ENCODE data around the gene CLASP2. TPM values are rescaled to one million over a fixed set of nuclear protein-coding genes. Genes with fewer than 3 reads are reported as not detected.
"Not testable (repeated sequence)": the region's sequence is repeated elsewhere in the genome, so short reads cannot be mapped to it uniquely, and the experiment has no call there.

Gene CLASP2
- total and polyA plus RNA-seq, 2 donors: 18.8 to 35.1 TPM

DNA sequence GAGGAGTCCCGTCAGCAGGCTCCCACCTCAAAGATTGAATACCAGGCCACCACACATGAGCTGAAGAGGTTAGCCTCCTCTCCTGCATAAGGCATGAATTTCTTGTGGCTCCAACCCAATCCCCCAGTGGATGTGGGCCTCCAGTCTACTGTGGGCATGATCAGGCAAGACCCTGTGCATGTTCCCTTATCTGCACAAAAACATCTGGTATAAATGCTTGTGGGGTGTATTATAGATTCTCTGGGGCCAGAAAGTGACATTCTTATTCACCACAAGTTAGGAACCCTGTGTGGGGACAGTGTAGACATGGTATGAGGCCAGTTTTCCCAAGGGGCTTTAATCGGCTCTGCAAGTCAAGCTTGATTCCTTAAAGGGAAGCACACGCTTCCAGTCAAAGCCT lies 259.6 kb downstream of the CLASP2 start:
- Histone ChIP-seq H3K36me3 (ENCODE audit: control insufficient read depth in 2 of 2, insufficient read depth in 2 of 2, low read length in 1 of 2) (no peaks in the 10 kb centered on the region), H3K4me1 (ENCODE audit: control insufficient read depth in 2 of 2, insufficient read depth in 2 of 2, low read length in 2 of 2) (no peaks in the 10 kb centered on the region), H3K27ac (ENCODE audit: low read depth in 1 of 2, low read length in 1 of 2) (no peak overlapping the region), H3K9me3 (ENCODE audit: control insufficient read depth in 2 of 2, insufficient read depth in 1 of 2, low read length in 1 of 2) (peaks cover 0 to 22% of the 10 kb centered on the region in 2 donors), H3K27me3 (ENCODE audit: control insufficient read depth in 2 of 2, insufficient read depth in 1 of 2, low read length in 1 of 2) (no peaks in the 10 kb centered on the region), H3K4me3 (ENCODE audit: low read length in 2 of 2) (no peak overlapping the region)
- no peak for DNase-seq (ENCODE audit: low read depth in 6 of 9, low spot score in 9 of 9)
- 98% methylated on average over 3 of the region's 3 CpGs for WGBS

DNA sequence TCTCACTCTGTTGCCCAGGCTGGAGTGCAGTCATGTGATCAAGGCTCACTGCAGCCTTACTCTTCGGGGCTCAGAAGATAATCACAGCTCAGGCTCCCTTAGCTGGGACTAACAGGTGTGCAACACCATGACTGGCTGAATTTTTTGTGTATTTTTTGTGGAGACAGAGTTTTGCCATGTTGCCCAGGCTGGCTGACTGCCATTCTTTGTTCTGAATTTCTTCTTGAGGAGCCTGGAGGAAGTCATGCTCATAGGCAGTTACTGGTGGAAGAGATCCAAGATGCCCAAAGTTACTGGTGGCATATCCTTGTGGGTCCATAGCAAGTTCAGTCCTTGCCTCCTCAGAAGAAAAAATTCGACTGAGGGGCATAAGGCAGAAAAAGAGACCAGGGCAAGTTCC lies 261.3 kb downstream of the CLASP2 start:
- Histone ChIP-seq H3K27me3 (ENCODE audit: control insufficient read depth in 2 of 2, insufficient read depth in 1 of 2, low read length in 1 of 2) (no peaks in the 10 kb centered on the region), H3K27ac (ENCODE audit: low read depth in 1 of 2, low read length in 1 of 2) (no peak overlapping the region), H3K4me3 (ENCODE audit: low read length in 2 of 2) (no peak overlapping the region), H3K9me3 (ENCODE audit: control insufficient read depth in 2 of 2, insufficient read depth in 1 of 2, low read length in 1 of 2) (peaks cover 2 to 27% of the 10 kb centered on the region in 2 donors), H3K4me1 (ENCODE audit: control insufficient read depth in 2 of 2, insufficient read depth in 2 of 2, low read length in 2 of 2) (no peaks in the 10 kb centered on the region), H3K36me3 (ENCODE audit: control insufficient read depth in 2 of 2, insufficient read depth in 2 of 2, low read length in 1 of 2) (no peaks in the 10 kb centered on the region)
- WGBS: 93% methylated on average over 2 of the region's 2 CpGs
- no peak for DNase-seq (ENCODE audit: low read depth in 6 of 9, low spot score in 9 of 9)

DNA sequence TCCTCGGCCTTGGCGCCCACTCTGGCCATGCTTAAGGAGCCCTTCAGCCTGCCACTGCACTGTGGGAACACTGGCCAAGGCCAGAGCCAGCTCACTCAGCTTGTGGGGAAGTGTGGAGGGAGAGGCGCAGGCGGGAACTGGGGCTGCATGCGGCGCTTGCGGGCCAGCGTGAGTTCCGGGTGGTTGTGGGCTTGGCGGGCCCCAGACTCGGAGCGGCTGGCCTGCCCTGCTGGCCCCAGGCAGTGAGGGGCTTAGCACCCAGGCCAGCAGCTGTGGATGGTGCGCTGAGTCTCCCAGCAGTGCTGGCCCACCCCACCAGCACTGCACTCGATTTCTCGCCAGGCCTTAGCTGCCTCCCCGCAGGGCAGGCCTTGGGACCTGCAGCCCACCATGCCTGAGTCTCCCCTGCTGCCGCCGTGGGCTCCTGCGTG lies 264.7 kb downstream of the CLASP2 start:
- no peak overlapping the region for H3K4me3 ChIP-seq (ENCODE audit: low read length in 2 of 2)

DNA sequence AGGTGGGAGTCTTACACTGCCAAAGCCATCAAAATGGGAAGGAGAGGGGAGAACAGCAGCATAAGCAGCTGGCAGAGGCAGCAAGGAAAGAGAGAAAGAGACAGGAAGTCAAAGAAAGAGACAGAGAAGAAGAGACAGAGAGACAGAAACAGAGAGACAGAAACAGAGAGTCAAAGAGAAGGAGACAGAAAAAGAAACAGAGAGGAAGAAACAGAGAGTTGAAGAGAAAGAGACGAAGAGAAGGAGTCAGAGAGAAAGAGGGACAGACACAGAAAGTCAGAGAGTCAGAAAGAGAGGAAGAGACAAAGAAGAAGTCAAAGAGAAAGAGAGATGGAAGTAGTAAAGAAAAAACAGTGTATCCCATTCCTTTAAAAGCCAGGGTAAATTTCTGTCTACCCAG lies 266.1 kb downstream of the CLASP2 start:
- H3K4me1 ChIP-seq (ENCODE audit: control insufficient read depth in 2 of 2, insufficient read depth in 2 of 2, low read length in 2 of 2); DNase-seq (ENCODE audit: low read depth in 6 of 9, low spot score in 9 of 9); H3K4me3 ChIP-seq (ENCODE audit: low read length in 2 of 2); H3K27ac ChIP-seq (ENCODE audit: low read depth in 1 of 2, low read length in 1 of 2); H3K36me3 ChIP-seq (ENCODE audit: control insufficient read depth in 2 of 2, insufficient read depth in 2 of 2, low read length in 1 of 2); H3K27me3 ChIP-seq (ENCODE audit: control insufficient read depth in 2 of 2, insufficient read depth in 1 of 2, low read length in 1 of 2): not testable (repeated sequence)
- WGBS: 100% methylated on average over 1 of the region's 1 CpG
- peaks cover 2 to 11% of the 10 kb centered on the region in 2 donors for H3K9me3 ChIP-seq (ENCODE audit: control insufficient read depth in 2 of 2, insufficient read depth in 1 of 2, low read length in 1 of 2)

More for the DNA sequence above, 264.7 kb downstream of the CLASP2 start:
- Histone ChIP-seq H3K27ac (ENCODE audit: low read depth in 1 of 2, low read length in 1 of 2) (no peak overlapping the region), H3K27me3 (ENCODE audit: control insufficient read depth in 2 of 2, insufficient read depth in 1 of 2, low read length in 1 of 2) (no peaks in the 10 kb centered on the region), H3K36me3 (ENCODE audit: control insufficient read depth in 2 of 2, insufficient read depth in 2 of 2, low read length in 1 of 2) (no peaks in the 10 kb centered on the region), H3K9me3 (ENCODE audit: control insufficient read depth in 2 of 2, insufficient read depth in 1 of 2, low read length in 1 of 2) (peaks cover 2 to 17% of the 10 kb centered on the region in 2 donors), H3K4me1 (ENCODE audit: control insufficient read depth in 2 of 2, insufficient read depth in 2 of 2, low read length in 2 of 2) (no peaks in the 10 kb centered on the region)
- no peak for DNase-seq (ENCODE audit: low read depth in 6 of 9, low spot score in 9 of 9)
- WGBS: 96% methylated on average over 19 of the region's 19 CpGs

DNA sequence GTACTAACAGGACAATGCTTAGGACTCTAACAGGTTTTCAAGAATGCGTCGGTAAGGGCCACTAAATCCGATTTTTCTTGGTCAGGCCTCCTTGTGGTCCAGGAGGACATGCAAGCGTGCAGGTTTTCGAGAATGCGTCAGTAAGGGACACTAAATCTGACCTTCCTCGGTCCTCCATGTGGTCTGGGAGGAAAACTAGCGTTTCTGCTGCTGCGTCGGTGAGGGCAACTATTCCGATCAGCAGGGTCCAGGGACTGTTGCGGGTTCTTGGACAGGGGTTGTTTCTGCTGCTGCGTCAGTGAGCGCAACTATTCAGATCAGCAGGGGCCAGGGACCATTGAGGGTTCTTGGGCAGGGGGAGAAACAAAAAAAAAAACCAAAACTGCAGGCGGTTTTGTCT lies 270.1 kb downstream of the CLASP2 start:
- Histone ChIP-seq H3K27ac (ENCODE audit: low read depth in 1 of 2, low read length in 1 of 2) (no peak overlapping the region), H3K4me3 (ENCODE audit: low read length in 2 of 2) (no peak overlapping the region), H3K36me3 (ENCODE audit: control insufficient read depth in 2 of 2, insufficient read depth in 2 of 2, low read length in 1 of 2) (no peaks in the 10 kb centered on the region), H3K4me1 (ENCODE audit: control insufficient read depth in 2 of 2, insufficient read depth in 2 of 2, low read length in 2 of 2) (no peaks in the 10 kb centered on the region), H3K9me3 (ENCODE audit: control insufficient read depth in 2 of 2, insufficient read depth in 1 of 2, low read length in 1 of 2) (peaks cover 0 to under 1% of the 10 kb centered on the region in 2 donors), H3K27me3 (ENCODE audit: control insufficient read depth in 2 of 2, insufficient read depth in 1 of 2, low read length in 1 of 2) (no peaks in the 10 kb centered on the region)
- no peak for DNase-seq (ENCODE audit: low read depth in 6 of 9, low spot score in 9 of 9)
- WGBS: 98% methylated on average over 15 of the region's 15 CpGs

DNA sequence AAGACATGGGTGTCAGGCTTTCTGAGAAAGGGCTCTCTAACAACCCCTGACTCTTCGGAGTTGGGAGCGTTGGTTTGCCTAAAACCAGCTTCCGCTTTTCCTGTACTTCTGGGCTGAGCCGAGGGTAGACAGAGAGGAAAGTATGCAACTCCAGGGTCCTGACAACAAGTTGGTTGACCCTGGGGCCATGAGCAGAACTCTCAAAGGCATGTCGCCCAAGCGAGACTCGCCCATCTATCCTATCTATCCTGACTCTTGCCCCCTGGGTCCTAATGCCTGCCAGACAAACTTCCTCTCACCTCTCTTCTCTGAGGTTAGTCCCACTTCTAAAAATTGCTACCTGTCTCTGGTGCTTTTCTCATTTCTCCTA lies 270.8 kb downstream of the CLASP2 start:
- 92% methylated on average over 7 of the region's 7 CpGs for WGBS
- not testable (repeated sequence) for H3K4me1 ChIP-seq (ENCODE audit: control insufficient read depth in 2 of 2, insufficient read depth in 2 of 2, low read length in 2 of 2); DNase-seq (ENCODE audit: low read depth in 6 of 9, low spot score in 9 of 9); H3K27ac ChIP-seq (ENCODE audit: low read depth in 1 of 2, low read length in 1 of 2); H3K4me3 ChIP-seq (ENCODE audit: low read length in 2 of 2); H3K27me3 ChIP-seq (ENCODE audit: control insufficient read depth in 2 of 2, insufficient read depth in 1 of 2, low read length in 1 of 2); H3K9me3 ChIP-seq (ENCODE audit: control insufficient read depth in 2 of 2, insufficient read depth in 1 of 2, low read length in 1 of 2); H3K36me3 ChIP-seq (ENCODE audit: control insufficient read depth in 2 of 2, insufficient read depth in 2 of 2, low read length in 1 of 2)

Other genes starting within 250 kb of the CLASP2 start
- gene PDCD6IP, start 80.4 kb upstream of the CLASP2 start, total RNA-seq: 62.9 TPM
- gene PDCD6IP, start 80.4 kb upstream of the CLASP2 start, polyA plus RNA-seq: 68.5 TPM

Measured in thymus (tissue), 11 donors.